ENCODE results near the gene XPO6. TPM values are rescaled to one million over a fixed set of nuclear protein-coding genes. Genes with fewer than 3 reads are reported as not detected.

XPO6 gene
- total RNA-seq, 2 donors from 2014 or later: 17.9 to 29.8 TPM

DNA sequence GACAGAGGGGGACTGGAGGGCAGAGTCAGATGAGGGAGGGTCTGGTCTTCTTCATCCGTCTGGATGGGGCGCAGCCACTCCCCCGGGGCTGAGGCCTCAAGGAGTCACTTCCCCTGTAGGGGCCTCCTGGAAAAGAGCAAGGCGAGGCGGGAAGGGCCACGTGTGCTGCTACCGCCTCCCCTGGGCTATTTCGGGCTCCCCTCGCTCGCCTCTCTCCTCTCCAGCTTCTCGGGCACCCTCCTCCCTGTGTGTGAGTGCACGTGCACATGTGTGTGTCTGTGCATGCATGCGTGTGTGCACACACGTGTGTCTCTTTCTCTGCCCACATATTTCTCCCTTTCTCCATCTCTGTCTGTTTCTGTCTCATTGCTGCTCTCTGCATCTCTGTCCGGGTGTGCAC, 158.3 kb downstream of the XPO6 start:
- Histone ChIP-seq H3K27ac (no peak overlapping the region), H3K36me3 (no peaks in the 10 kb centered on the region), H3K4me3 (no peak overlapping the region), H3K9me3 (peaks cover 0 to 6% of the 10 kb centered on the region in 2 donors), H3K27me3 (no peaks in the 10 kb centered on the region), H3K4me1 (peaks cover 0 to 9% of the 10 kb centered on the region in 2 donors)
- TF ChIP-seq, protein P1, sequence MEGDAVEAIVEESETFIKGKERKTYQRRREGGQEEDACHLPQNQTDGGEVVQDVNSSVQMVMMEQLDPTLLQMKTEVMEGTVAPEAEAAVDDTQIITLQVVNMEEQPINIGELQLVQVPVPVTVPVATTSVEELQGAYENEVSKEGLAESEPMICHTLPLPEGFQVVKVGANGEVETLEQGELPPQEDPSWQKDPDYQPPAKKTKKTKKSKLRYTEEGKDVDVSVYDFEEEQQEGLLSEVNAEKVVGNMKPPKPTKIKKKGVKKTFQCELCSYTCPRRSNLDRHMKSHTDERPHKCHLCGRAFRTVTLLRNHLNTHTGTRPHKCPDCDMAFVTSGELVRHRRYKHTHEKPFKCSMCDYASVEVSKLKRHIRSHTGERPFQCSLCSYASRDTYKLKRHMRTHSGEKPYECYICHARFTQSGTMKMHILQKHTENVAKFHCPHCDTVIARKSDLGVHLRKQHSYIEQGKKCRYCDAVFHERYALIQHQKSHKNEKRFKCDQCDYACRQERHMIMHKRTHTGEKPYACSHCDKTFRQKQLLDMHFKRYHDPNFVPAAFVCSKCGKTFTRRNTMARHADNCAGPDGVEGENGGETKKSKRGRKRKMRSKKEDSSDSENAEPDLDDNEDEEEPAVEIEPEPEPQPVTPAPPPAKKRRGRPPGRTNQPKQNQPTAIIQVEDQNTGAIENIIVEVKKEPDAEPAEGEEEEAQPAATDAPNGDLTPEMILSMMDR (IDR thresholded peaks at IDR 0.05): no peak
- DNase-seq (ENCODE audit: low spot score): no peak

DNA sequence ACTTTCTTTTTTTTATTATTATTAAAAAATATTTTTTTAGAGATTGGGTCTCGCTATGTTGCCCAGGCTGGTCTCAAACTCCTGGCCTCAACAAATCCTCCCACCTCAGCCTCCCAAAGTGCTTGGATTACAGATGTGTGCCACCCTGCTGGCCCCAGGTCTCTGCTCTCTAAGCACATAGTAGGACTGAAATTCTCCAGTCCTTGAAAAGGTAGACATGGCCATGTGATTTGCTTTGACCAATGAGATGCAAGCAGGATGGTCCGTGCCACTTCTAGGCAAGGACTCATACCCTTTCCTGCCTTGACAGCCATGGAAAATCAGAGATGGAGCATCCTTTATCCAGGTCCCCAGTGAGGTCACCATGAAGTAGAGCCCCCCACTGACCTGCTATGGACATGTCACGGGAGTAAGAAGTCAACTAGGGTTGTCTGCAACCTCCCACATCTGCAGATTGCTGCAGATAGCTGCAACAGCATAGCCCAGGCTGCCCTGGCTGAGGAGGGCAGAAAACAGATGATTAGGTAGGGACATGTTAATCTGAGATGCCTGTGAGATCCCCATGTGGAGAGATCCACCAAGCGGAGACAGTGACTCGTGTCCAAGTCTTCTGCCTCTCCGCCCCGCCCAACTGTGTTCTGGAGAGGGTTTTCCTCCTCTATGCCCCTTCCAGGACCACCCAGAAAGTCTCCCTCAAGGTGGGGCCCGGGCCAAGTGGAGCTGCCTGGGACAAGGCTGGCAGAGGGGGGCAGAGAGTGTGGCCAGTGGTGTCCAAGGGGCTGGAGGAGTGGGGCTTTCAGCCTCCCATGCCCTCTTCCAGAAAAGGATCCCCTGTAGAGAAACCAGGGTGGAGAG, 159.3 kb downstream of the XPO6 start:
- H3K4me3 ChIP-seq: no peak overlapping the region
- H3K27me3 ChIP-seq: no peaks in the 10 kb centered on the region
- TF ChIP-seq, protein P1 (IDR thresholded peaks at IDR 0.05): no peak
- H3K9me3 ChIP-seq: peaks cover 0 to 11% of the 10 kb centered on the region in 2 donors
- no peak for DNase-seq (ENCODE audit: low spot score)
- peaks cover 0 to 9% of the 10 kb centered on the region in 2 donors for H3K4me1 ChIP-seq
- H3K36me3 ChIP-seq: no peaks in the 10 kb centered on the region
- H3K27ac ChIP-seq: no peak overlapping the region

DNA sequence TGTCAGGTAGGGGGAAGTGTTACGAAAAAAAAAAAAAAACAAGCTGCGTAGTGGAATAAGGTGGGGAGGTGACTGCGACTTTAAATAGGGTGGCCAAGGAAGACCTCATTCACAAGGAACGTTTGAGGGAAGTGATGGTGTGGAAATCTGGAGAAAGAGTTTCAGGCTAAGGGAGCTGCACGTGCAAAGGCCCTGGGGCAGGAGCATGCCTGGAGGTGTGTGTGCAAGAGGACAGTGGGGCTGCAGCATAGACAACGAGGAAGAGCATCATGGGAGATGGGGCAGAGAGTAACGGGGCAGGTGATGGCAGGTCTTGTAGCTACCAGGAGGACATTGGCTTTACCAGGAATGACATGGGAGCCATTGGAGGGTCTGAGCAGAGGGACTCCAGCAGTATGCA, 160.3 kb downstream of the XPO6 start:
- TF ChIP-seq, protein P1 (IDR thresholded peaks at IDR 0.05): no peak
- H3K27ac ChIP-seq: no peak overlapping the region
- no peak overlapping the region for H3K4me3 ChIP-seq
- DNase-seq (ENCODE audit: low spot score): no peak
- H3K4me1 ChIP-seq: peaks cover 0 to 9% of the 10 kb centered on the region in 2 donors
- peaks cover 0 to 11% of the 10 kb centered on the region in 2 donors for H3K9me3 ChIP-seq
- H3K27me3 ChIP-seq: no peaks in the 10 kb centered on the region
- H3K36me3 ChIP-seq: no peaks in the 10 kb centered on the region

Other genes starting within 250 kb of the XPO6 start
- gene GSG1L, start 148.3 kb downstream of the XPO6 start, total RNA-seq: 10 to 100 TPM; 13.9 to 34.7 TPM
- gene SBK1, start 80.6 kb upstream of the XPO6 start, total RNA-seq: under 1 TPM; 0.47 to 0.52 TPM
- 1 to 10 TPM in 1 of 2 donors, not detected in 1; 1.1 TPM for gene NPIPB6, start 151.5 kb upstream of the XPO6 start, total RNA-seq
- 100 to 1,000 TPM in 1 of 2 donors, 10 to 100 TPM in 1; 89.0 to 124 TPM for gene EIF3CL, start 191.9 kb upstream of the XPO6 start, total RNA-seq